Erythroblast (primary cell): ENCODE data around the gene SUMF1.

Experiments used
- GATA1 ChIP-seq: IDR thresholded peaks from 2 replicates; pipeline ENCODE4 v1.6.1; 2011; ENCODE audit warnings: low read depth, mild to moderate bottlenecking, control low read depth, low read length, moderate library complexity
- POLR2A ChIP-seq: IDR thresholded peaks from 2 replicates; pipeline ENCODE4 v1.6.1; 2011; ENCODE audit warnings: mild to moderate bottlenecking, low read length

- TF ChIP-seq POLR2A (no peak), GATA1 (no peak)
Measured at GRCh38 chr3:4506559-4507023, 39.5 kb upstream of the SUMF1 start.
